MM.1S (cell line): Measurements from ENCODE around the gene TPI1.

Experiments
- DNase-seq: peaks from one replicate; pipeline ENCODE4 v3.0.0-alpha.2; 2015
- H2AFZ ChIP-seq: fragments of 300-600 bp; sonication (generic); 2 replicates; pipeline ENCODE4 v1.6.0; 2016; ENCODE audit warnings: antibody characterized with exemption, low read length
- H3F3A ChIP-seq: fragments of 300-600 bp; sonication (generic); 2 replicates; pipeline ENCODE4 v1.6.1; 2016; ENCODE audit warnings: mild to moderate bottlenecking, antibody characterized with exemption, low read length, moderate library complexity, mixed read lengths; ENCODE audit not compliant: insufficient read depth
- H3K27ac ChIP-seq: fragments of 300-600 bp; sonication (generic); 2 replicates; pipeline ENCODE4 v1.5.1; 2016; ENCODE audit warnings: mild to moderate bottlenecking, low read length
- H3K27me3 ChIP-seq: fragments of 300-600 bp; sonication (generic); replicated peaks from 2 replicates; pipeline ENCODE4 v1.6.0; 2016; ENCODE audit warnings: low read length; ENCODE audit not compliant: insufficient read depth
- H3K36me3 ChIP-seq: fragments of 300-600 bp; sonication (generic); replicated peaks from 2 replicates; pipeline ENCODE4 v1.6.1; 2016; ENCODE audit warnings: mild to moderate bottlenecking, low read length, mixed read lengths; ENCODE audit not compliant: insufficient read depth
- H3K4me1 ChIP-seq: fragments of 300-600 bp; sonication (generic); 2 replicates; pipeline ENCODE4 v1.6.1; 2016; ENCODE audit warnings: low read length, mixed read lengths
- H3K4me2 ChIP-seq: fragments of 300-600 bp; sonication (generic); 2 replicates; pipeline ENCODE4 v1.6.0; 2016; ENCODE audit warnings: low read depth, low read length
- H3K4me3 ChIP-seq: fragments of 300-600 bp; sonication (generic); 2 replicates; pipeline ENCODE4 v1.5.1; 2016; ENCODE audit warnings: low read length, mixed read lengths
- H3K79me2 ChIP-seq: fragments of 300-600 bp; sonication (generic); 2 replicates; pipeline ENCODE4 v1.6.1; 2016; ENCODE audit warnings: mixed run types, low read length, mixed read lengths
- H3K9ac ChIP-seq: fragments of 300-600 bp; sonication (generic); 2 replicates; pipeline ENCODE4 v1.6.1; 2016; ENCODE audit warnings: low read length, mixed read lengths
- H3K9me2 ChIP-seq: fragments of 300-600 bp; sonication (generic); replicated peaks from 2 replicates; pipeline ENCODE4 v1.6.1; 2016; ENCODE audit warnings: mild to moderate bottlenecking, low read length, mixed read lengths; ENCODE audit not compliant: insufficient read depth
- H3K9me3 ChIP-seq: fragments of 300-600 bp; sonication (generic); replicated peaks from 2 replicates; pipeline ENCODE4 v1.6.1; 2016; ENCODE audit warnings: mild to moderate bottlenecking, low read length, mixed read lengths; ENCODE audit not compliant: insufficient read depth
- H4K20me1 ChIP-seq: fragments of 300-600 bp; sonication (generic); 2 replicates; pipeline ENCODE4 v1.6.1; 2016; ENCODE audit warnings: mild to moderate bottlenecking, low read length, moderate library complexity, mixed read lengths; ENCODE audit not compliant: insufficient read depth
- EZH2 ChIP-seq: fragments of 300-600 bp; sonication (generic); optimal IDR thresholded peaks from 2 replicates; pipeline ENCODE3; 2017; ENCODE audit warnings: low read depth, mild to moderate bottlenecking, antibody characterized with exemption, low read length, mixed read lengths
- EZH2phosphoT487 ChIP-seq: fragments of 300-600 bp; sonication (generic); IDR thresholded peaks from 2 replicates; pipeline ENCODE4 v1.6.1; 2018; ENCODE audit warnings: antibody characterized with exemption, low read length
- TF ChIP-seq, protein P1 (sequence below): fragments of 300-600 bp; sonication (generic); IDR thresholded peaks from 2 replicates; pipeline ENCODE4 v1.5.1; 2016; ENCODE audit warnings: antibody characterized with exemption, low read length, mixed read lengths

The TPI1 gene

GRCh38 chr12:6849427-6849826, 17.9 kb upstream of the TPI1 start:
- DNase-seq = no peak
- Histone ChIP-seq H3K79me2 (peaks cover 40% of the 10 kb centered on the region), H3K9me3 (no peaks in the 10 kb centered on the region), H3K4me2 (peak overlapping the region; percentile 97; the same call in 1 of the 2 replicates), H3K9ac (peak overlapping the region; percentile 63; the same call in 1 of the 2 replicates), H4K20me1 (no peaks in the 10 kb centered on the region), H3K4me3 (no peak overlapping the region), H3K4me1 (peaks cover 28% of the 10 kb centered on the region), H2AFZ (no peak overlapping the region), H3K9me2 (no peaks in the 10 kb centered on the region), H3K36me3 (no peaks in the 10 kb centered on the region), H3F3A (peaks cover 10% of the 10 kb centered on the region), H3K27ac (no peak overlapping the region), H3K27me3 (no peaks in the 10 kb centered on the region)
- TF ChIP-seq, protein P1, sequence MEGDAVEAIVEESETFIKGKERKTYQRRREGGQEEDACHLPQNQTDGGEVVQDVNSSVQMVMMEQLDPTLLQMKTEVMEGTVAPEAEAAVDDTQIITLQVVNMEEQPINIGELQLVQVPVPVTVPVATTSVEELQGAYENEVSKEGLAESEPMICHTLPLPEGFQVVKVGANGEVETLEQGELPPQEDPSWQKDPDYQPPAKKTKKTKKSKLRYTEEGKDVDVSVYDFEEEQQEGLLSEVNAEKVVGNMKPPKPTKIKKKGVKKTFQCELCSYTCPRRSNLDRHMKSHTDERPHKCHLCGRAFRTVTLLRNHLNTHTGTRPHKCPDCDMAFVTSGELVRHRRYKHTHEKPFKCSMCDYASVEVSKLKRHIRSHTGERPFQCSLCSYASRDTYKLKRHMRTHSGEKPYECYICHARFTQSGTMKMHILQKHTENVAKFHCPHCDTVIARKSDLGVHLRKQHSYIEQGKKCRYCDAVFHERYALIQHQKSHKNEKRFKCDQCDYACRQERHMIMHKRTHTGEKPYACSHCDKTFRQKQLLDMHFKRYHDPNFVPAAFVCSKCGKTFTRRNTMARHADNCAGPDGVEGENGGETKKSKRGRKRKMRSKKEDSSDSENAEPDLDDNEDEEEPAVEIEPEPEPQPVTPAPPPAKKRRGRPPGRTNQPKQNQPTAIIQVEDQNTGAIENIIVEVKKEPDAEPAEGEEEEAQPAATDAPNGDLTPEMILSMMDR = no peak
- TF ChIP-seq EZH2phosphoT487 (no peak), EZH2 (no peak)

GRCh38 chr12:6849976-6850560, 17.3 kb upstream of the TPI1 start:
- Histone ChIP-seq H3K36me3 (no peaks in the 10 kb centered on the region), H3K79me2 (peaks cover 47% of the 10 kb centered on the region), H3F3A (peaks cover 10% of the 10 kb centered on the region), H3K27ac (no peak overlapping the region), H3K9me2 (no peaks in the 10 kb centered on the region), H3K4me1 (peaks cover 28% of the 10 kb centered on the region), H4K20me1 (no peaks in the 10 kb centered on the region), H3K9ac (peak overlapping the region; percentile 63), H3K27me3 (no peaks in the 10 kb centered on the region), H3K4me3 (peak overlapping the region; percentile 87), H2AFZ (no peak overlapping the region), H3K9me3 (no peaks in the 10 kb centered on the region), H3K4me2 (peak overlapping the region; percentile 97)
- DNase-seq = no peak
- TF ChIP-seq, protein P1 = no peak

- Histone ChIP-seq H3K36me3 (no peaks in the 10 kb centered on the region), H3K79me2 (peaks cover 54% of the 10 kb centered on the region)
- no peak for DNase-seq
Measured at GRCh38 chr12:6850796-6851152, 16.6 kb upstream of the TPI1 start.

More at GRCh38 chr12:6850796-6851152, 16.6 kb upstream of the TPI1 start:
- TF ChIP-seq, protein P1 = no peak
- no peak for TF ChIP-seq EZH2
- no peak for TF ChIP-seq EZH2phosphoT487
- Histone ChIP-seq H3F3A (peaks cover 10% of the 10 kb centered on the region), H3K27ac (no peak overlapping the region; the same call in 1 of the 2 replicates), H3K9me2 (no peaks in the 10 kb centered on the region), H3K9me3 (no peaks in the 10 kb centered on the region), H3K4me2 (peak overlapping the region; percentile 97), H3K9ac (peak overlapping the region; percentile 63), H4K20me1 (no peaks in the 10 kb centered on the region), H2AFZ (peak overlapping the region; percentile 34), H3K27me3 (no peaks in the 10 kb centered on the region), H3K4me3 (peak overlapping the region; percentile 87), H3K4me1 (peaks cover 28% of the 10 kb centered on the region)
